Measurements from ENCODE around the gene SV2C. TPM values are rescaled to one million over a fixed set of nuclear protein-coding genes. Genes with fewer than 3 reads are reported as not detected.

Gene SV2C
- total RNA-seq, 2 donors from 2014 or later, result 0.20 to 0.35 TPM

GRCh38 chr5:76091351-76091750, 8.2 kb downstream of the SV2C start:
- H3K9ac ChIP-seq (ENCODE audit: low read depth in 2 of 2, low read length in 2 of 2), result no peak overlapping the region
- no peak for DNase-seq
- intact Hi-C loops (cut with DNase I), result no loop called here

GRCh38 chr5:76099286-76099702, 16.1 kb downstream of the SV2C start:
- H3K4me1 ChIP-seq, result no peaks in the 10 kb centered on the region
- H3K36me3 ChIP-seq, result no peaks in the 10 kb centered on the region
- H3K27me3 ChIP-seq, result no peaks in the 10 kb centered on the region
- no peak for DNase-seq
- no peak overlapping the region for H3K9ac ChIP-seq (ENCODE audit: low read depth in 2 of 2, low read length in 2 of 2)
- H3K9me3 ChIP-seq, result no peaks in the 10 kb centered on the region
- H3K4me3 ChIP-seq, result no peak overlapping the region
- H3K27ac ChIP-seq, result no peak overlapping the region
- intact Hi-C loops (cut with DNase I), result no loop called here
- no peak for TF ChIP-seq CTCF (IDR thresholded peaks at IDR 0.05)

More at GRCh38 chr5:76091351-76091750, 8.2 kb downstream of the SV2C start:
- Histone ChIP-seq H3K4me3 (no peak overlapping the region), H3K9me3 (no peaks in the 10 kb centered on the region), H3K27me3 (no peaks in the 10 kb centered on the region), H3K36me3 (no peaks in the 10 kb centered on the region), H3K27ac (no peak overlapping the region), H3K4me1 (no peaks in the 10 kb centered on the region)
- TF ChIP-seq CTCF (IDR thresholded peaks at IDR 0.05), result no peak

- Histone ChIP-seq H3K4me1 (no peaks in the 10 kb centered on the region), H3K36me3 (no peaks in the 10 kb centered on the region), H3K27me3 (no peaks in the 10 kb centered on the region), H3K9me3 (no peaks in the 10 kb centered on the region), H3K9ac (ENCODE audit: low read depth in 2 of 2, low read length in 2 of 2) (no peak overlapping the region), H3K27ac (no peak overlapping the region), H3K4me3 (no peak overlapping the region)
- intact Hi-C loops (cut with DNase I), result no loop called here
- TF ChIP-seq CTCF (IDR thresholded peaks at IDR 0.05), result no peak
- no peak for DNase-seq
These were observed 16.6 kb downstream of the SV2C start for GRCh38 chr5:76099756-76100155.

GRCh38 chr5:76104027-76104426, 20.8 kb downstream of the SV2C start:
- TF ChIP-seq CTCF (IDR thresholded peaks at IDR 0.05), result no peak
- Histone ChIP-seq H3K4me3 (no peak overlapping the region), H3K27me3 (no peaks in the 10 kb centered on the region), H3K36me3 (no peaks in the 10 kb centered on the region), H3K27ac (no peak overlapping the region), H3K4me1 (no peaks in the 10 kb centered on the region), H3K9me3 (no peaks in the 10 kb centered on the region), H3K9ac (ENCODE audit: low read depth in 2 of 2, low read length in 2 of 2) (no peak overlapping the region)
- intact Hi-C loops (cut with DNase I), result no loop called here
- DNase-seq, result peak; percentile 56

- no peak for DNase-seq
- Histone ChIP-seq H3K9ac (ENCODE audit: low read depth in 2 of 2, low read length in 2 of 2) (no peak overlapping the region), H3K4me3 (no peak overlapping the region), H3K4me1 (no peaks in the 10 kb centered on the region), H3K27me3 (no peaks in the 10 kb centered on the region), H3K27ac (no peak overlapping the region), H3K36me3 (no peaks in the 10 kb centered on the region), H3K9me3 (no peaks in the 10 kb centered on the region)
- intact Hi-C loops (cut with DNase I), result no loop called here
- no peak for TF ChIP-seq CTCF (IDR thresholded peaks at IDR 0.05)
These were observed 23.0 kb downstream of the SV2C start for GRCh38 chr5:76106149-76106548.
